Liver (tissue), 3 donors: ENCODE results near the gene E2F8.

Source experiments
- FOXA2 ChIP-seq: IDR thresholded peaks from 2 replicates; pipeline ENCODE4 v1.6.1; 2016; ENCODE audit warnings: antibody characterized with exemption
- GABPA ChIP-seq, 2 donors: IDR thresholded peaks in 1 of 2; conservative IDR thresholded peaks in 1 of 2; 2 replicates each; pipeline ENCODE4 v1.6.1; 2016; ENCODE audit warnings: antibody characterized with exemption in 2 of 2, mild to moderate bottlenecking in 1 of 2, moderate library complexity in 1 of 2
- JUND ChIP-seq, 2 donors: IDR thresholded peaks; 2 replicates each; pipeline ENCODE4 v1.6.1; 2016; ENCODE audit warnings: antibody characterized with exemption in 2 of 2
- RAD21 ChIP-seq, 2 donors: IDR thresholded peaks; 2 replicates each; pipeline ENCODE4 v1.6.1; 2016; ENCODE audit warnings: antibody characterized with exemption in 2 of 2, mild to moderate bottlenecking in 2 of 2
- TAF1 ChIP-seq: conservative IDR thresholded peaks from 2 replicates; pipeline ENCODE4 v1.6.1; 2016; ENCODE audit warnings: antibody characterized with exemption, mild to moderate bottlenecking
- YY1 ChIP-seq: IDR thresholded peaks from 2 replicates; pipeline ENCODE4 v1.6.1; 2016; ENCODE audit warnings: antibody characterized with exemption, mild to moderate bottlenecking
- TF ChIP-seq, protein P1 (sequence below): fragments of 150-350 bp; IDR thresholded peaks from 2 replicates; pipeline ENCODE4 v1.5.1; 2017; ENCODE audit warnings: improper control_type of control experiment, low read depth, low read length; ENCODE audit not compliant: missing input control
- TF ChIP-seq, protein P2 (sequence below): IDR thresholded peaks from 2 replicates; pipeline ENCODE4 v1.6.1; 2016; ENCODE audit warnings: antibody characterized with exemption
- donor health status: healthy.
- donor health status: healthy.

DNA sequence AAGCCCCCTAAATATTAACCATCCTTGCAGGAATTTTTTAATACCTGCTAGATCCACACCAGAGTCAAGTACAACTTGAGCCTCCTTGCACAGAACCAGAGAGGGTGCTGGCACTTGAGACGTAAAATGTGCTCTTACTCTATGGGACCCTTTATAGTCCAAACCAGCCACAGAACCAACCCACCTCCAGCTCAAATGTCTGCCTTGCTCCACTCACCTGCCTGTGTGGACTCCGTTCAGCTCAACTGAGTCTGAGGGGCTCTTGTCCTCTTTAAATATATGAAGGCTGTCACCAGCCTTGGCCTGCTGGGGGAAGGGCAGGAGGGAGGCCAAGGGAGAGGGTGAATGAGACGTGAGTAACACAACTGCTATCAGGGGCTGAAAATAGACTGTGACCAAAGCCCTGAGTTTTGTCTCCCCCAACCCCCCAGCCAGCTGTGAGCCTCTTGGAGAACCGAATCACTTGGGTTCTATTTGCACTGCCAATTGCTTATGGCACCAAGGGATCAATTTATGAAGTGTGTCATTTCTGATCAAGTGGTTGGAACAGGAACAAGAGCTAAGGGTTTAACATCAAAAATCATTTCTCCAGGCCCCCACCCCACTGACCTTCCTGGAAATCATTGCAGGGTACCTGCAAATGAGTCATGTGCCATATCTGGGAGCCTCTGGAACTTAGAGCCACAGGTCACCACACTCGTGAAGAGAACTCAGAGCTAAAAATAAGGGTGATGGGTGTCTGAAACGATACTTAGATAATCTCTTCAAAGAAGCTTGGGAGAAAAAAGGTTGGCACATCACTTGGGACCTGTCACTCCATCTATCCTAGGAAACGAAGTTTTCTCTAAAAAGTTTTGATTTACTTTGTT, 38.8 kb downstream of the E2F8 start, which contains the start of gene CSRP3:
- TF ChIP-seq TAF1 = no peak
- TF ChIP-seq, protein P1, sequence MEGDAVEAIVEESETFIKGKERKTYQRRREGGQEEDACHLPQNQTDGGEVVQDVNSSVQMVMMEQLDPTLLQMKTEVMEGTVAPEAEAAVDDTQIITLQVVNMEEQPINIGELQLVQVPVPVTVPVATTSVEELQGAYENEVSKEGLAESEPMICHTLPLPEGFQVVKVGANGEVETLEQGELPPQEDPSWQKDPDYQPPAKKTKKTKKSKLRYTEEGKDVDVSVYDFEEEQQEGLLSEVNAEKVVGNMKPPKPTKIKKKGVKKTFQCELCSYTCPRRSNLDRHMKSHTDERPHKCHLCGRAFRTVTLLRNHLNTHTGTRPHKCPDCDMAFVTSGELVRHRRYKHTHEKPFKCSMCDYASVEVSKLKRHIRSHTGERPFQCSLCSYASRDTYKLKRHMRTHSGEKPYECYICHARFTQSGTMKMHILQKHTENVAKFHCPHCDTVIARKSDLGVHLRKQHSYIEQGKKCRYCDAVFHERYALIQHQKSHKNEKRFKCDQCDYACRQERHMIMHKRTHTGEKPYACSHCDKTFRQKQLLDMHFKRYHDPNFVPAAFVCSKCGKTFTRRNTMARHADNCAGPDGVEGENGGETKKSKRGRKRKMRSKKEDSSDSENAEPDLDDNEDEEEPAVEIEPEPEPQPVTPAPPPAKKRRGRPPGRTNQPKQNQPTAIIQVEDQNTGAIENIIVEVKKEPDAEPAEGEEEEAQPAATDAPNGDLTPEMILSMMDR = no peak
- no peak for TF ChIP-seq RAD21 (IDR thresholded peaks at IDR 0.05)
- no peak for TF ChIP-seq FOXA2
- no peak for TF ChIP-seq GABPA (IDR thresholded peaks at IDR 0.05 in 1 of 2, conservative IDR thresholded peaks at IDR 0.05 in 1 of 2)
- TF ChIP-seq JUND (IDR thresholded peaks at IDR 0.05) = no peak
- TF ChIP-seq, protein P2, sequence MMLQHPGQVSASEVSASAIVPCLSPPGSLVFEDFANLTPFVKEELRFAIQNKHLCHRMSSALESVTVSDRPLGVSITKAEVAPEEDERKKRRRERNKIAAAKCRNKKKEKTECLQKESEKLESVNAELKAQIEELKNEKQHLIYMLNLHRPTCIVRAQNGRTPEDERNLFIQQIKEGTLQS = no peak
- TF ChIP-seq YY1 = no peak
